Erythroblast (primary cell): ENCODE data around the gene UBR3.

Source experiments
- GATA1 ChIP-seq: IDR thresholded peaks from 2 replicates; pipeline ENCODE4 v1.6.1; 2011; ENCODE audit warnings: low read depth, mild to moderate bottlenecking, control low read depth, low read length, moderate library complexity
- POLR2A ChIP-seq: IDR thresholded peaks from 2 replicates; pipeline ENCODE4 v1.6.1; 2011; ENCODE audit warnings: mild to moderate bottlenecking, low read length

DNA sequence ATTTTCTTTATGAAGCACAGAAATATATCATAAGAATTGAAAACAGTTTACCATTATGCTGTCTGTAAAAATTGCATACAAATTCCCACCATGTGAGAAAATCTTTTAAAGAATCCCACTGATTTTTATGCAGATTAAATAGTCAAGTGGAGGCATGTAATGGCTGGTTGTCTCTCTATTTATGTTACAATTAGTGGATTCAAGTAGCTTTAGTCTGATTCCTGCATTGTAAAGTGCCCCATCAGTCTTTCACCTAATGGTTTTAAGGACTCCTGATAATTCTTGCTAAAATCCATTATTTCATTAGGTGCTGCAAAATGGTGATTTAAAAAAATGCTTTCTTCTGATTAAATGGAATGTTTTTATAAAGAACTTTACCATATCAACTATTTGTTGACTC, 202.3 kb downstream of the UBR3 start:
- no peak for TF ChIP-seq POLR2A
- TF ChIP-seq GATA1, result no peak
